PFSK-1 (cell line): ENCODE data around the gene HSD17B12.

Experiments used
- FOXP2 ChIP-seq: optimal IDR thresholded peaks from 2 replicates; pipeline ENCODE3; 2011; ENCODE audit warnings: borderline replicate concordance, control low read depth, inconsistent platforms; ENCODE audit not compliant: insufficient read depth; ENCODE audit errors: extremely low read length, extremely low read depth
- POLR2AphosphoS5 ChIP-seq: IDR thresholded peaks from 2 replicates; pipeline ENCODE4 v1.6.1; 2012; ENCODE audit warnings: low read depth, mild to moderate bottlenecking, control low read depth, low read length, moderate library complexity
- SIN3A ChIP-seq: IDR thresholded peaks from 2 replicates; pipeline ENCODE4 v1.6.1; 2012; ENCODE audit warnings: mild to moderate bottlenecking, low read length, moderate library complexity, borderline replicate concordance; ENCODE audit not compliant: insufficient read depth
- TAF1 ChIP-seq: IDR thresholded peaks from 2 replicates; pipeline ENCODE4 v1.6.1; 2012; ENCODE audit warnings: low read length, control low read depth, borderline replicate concordance; ENCODE audit not compliant: insufficient read depth
- TF ChIP-seq, protein P1 (sequence below), 2 experiments: IDR thresholded peaks; 2 replicates each; pipeline versions ENCODE4 v1.6.1 to v1.8.0; 2011 to 2012; ENCODE audit warnings: low read depth in 2 of 2, low read length in 2 of 2, control low read depth in 1 of 2, inconsistent platforms in 1 of 2, mild to moderate bottlenecking in 1 of 2, moderate library complexity in 1 of 2; ENCODE audit not compliant: insufficient read depth in 1 of 2

Gene HSD17B12

GRCh38 chr11:43874738-43875137, 194.2 kb downstream of the HSD17B12 start:
- TF ChIP-seq POLR2AphosphoS5 = no peak
- no peak for TF ChIP-seq SIN3A
- no peak for TF ChIP-seq TAF1
- TF ChIP-seq FOXP2 = no peak
- TF ChIP-seq, protein P1, sequence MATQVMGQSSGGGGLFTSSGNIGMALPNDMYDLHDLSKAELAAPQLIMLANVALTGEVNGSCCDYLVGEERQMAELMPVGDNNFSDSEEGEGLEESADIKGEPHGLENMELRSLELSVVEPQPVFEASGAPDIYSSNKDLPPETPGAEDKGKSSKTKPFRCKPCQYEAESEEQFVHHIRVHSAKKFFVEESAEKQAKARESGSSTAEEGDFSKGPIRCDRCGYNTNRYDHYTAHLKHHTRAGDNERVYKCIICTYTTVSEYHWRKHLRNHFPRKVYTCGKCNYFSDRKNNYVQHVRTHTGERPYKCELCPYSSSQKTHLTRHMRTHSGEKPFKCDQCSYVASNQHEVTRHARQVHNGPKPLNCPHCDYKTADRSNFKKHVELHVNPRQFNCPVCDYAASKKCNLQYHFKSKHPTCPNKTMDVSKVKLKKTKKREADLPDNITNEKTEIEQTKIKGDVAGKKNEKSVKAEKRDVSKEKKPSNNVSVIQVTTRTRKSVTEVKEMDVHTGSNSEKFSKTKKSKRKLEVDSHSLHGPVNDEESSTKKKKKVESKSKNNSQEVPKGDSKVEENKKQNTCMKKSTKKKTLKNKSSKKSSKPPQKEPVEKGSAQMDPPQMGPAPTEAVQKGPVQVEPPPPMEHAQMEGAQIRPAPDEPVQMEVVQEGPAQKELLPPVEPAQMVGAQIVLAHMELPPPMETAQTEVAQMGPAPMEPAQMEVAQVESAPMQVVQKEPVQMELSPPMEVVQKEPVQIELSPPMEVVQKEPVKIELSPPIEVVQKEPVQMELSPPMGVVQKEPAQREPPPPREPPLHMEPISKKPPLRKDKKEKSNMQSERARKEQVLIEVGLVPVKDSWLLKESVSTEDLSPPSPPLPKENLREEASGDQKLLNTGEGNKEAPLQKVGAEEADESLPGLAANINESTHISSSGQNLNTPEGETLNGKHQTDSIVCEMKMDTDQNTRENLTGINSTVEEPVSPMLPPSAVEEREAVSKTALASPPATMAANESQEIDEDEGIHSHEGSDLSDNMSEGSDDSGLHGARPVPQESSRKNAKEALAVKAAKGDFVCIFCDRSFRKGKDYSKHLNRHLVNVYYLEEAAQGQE (IDR thresholded peaks at IDR 0.05; ENCODE audit: insufficient read depth in 1 of 2, low read depth in 2 of 2, low read length in 2 of 2) = no peak

DNA sequence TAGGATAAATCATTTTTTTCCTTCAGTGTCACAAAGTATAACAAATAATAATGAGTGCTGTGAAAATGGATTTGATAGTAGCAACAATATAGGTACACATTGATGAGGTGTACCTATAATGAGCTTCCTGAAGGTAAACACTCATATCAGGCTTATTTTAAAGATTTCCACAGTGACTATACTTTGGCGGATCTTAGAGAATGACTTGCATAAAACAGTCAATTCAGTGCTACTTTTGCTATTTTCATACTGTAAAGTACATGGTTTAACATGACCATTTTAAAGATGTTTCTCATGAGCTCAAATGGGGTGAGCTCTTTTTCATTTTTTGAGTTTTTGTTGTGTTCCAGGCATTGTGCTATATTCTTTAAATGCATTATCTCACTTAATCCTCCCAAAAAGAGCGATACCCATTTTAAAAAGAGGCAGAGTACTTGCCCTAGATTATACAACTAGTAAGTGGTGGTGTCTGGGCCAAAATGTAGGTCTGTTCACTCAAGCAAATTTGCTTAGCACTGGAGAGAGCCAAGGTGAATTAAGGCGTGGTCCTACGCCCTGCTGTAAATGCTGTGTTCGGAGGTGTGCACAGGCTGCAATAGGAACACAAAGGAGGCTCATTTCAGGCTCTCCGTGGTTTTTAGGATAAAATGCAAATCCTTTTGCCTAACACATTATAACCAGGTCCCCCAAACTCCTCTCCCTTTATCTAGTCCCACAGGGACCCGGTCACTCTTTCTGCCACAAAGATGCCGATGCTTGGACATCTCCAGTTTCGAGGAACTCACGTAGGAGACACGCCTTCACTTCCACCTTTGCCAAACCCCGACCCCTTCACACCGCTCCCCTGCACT, 199.5 kb downstream of the HSD17B12 start:
- TF ChIP-seq FOXP2 = no peak
- TF ChIP-seq POLR2AphosphoS5 = no peak
- TF ChIP-seq TAF1 = no peak
- no peak for TF ChIP-seq SIN3A
- TF ChIP-seq, protein P1 (IDR thresholded peaks at IDR 0.05; ENCODE audit: insufficient read depth in 1 of 2, low read depth in 2 of 2, low read length in 2 of 2) = no peak

GRCh38 chr11:43880640-43881159, 200.2 kb downstream of the HSD17B12 start, which contains the start of gene ALKBH3:
ALKBH3 (plus strand) TSS chr11:43880831; CDS start chr11:43882653, 1,822 bp downstream.
- TF ChIP-seq POLR2AphosphoS5 (peak; percentile 54), TAF1 (peak; percentile 94), SIN3A (0 out of 2 replicates have a peak, but pooled peaks have one; percentile 30), FOXP2 (peak; percentile 85)
- TF ChIP-seq, protein P1 (IDR thresholded peaks at IDR 0.05; ENCODE audit: insufficient read depth in 1 of 2, low read depth in 2 of 2, low read length in 2 of 2) = peak in 1 of 2 experiments; percentile 66; a peak in 2 of 4 replicates

GRCh38 chr11:43892851-43893250, 212.3 kb downstream of the HSD17B12 start:
- TF ChIP-seq POLR2AphosphoS5 (no peak), SIN3A (no peak), FOXP2 (no peak), TAF1 (no peak)
- TF ChIP-seq, protein P1 (IDR thresholded peaks at IDR 0.05; ENCODE audit: insufficient read depth in 1 of 2, low read depth in 2 of 2, low read length in 2 of 2) = no peak

GRCh38 chr11:43894546-43894945, 214.0 kb downstream of the HSD17B12 start:
- TF ChIP-seq SIN3A (no peak), TAF1 (no peak), POLR2AphosphoS5 (no peak), FOXP2 (no peak)
- TF ChIP-seq, protein P1 (IDR thresholded peaks at IDR 0.05; ENCODE audit: insufficient read depth in 1 of 2, low read depth in 2 of 2, low read length in 2 of 2) = no peak
